K562 (cell line): ENCODE results near the gene PCED1B. TPM values are rescaled to one million over a fixed set of nuclear protein-coding genes. Genes with fewer than 3 reads are reported as not detected.

Experiments
- CBX2 ChIP-seq: fragments of 200-600 bp; sonication (generic); IDR thresholded peaks from one replicate; pipeline ENCODE4 v1.6.1; 2012; ENCODE audit warnings: mild to moderate bottlenecking, low read length, inconsistent platforms; ENCODE audit not compliant: insufficient read depth, poor library complexity, severe bottlenecking
- EP300 ChIP-seq: IDR thresholded peaks from 2 replicates; pipeline ENCODE4 v1.6.1; 2012; ENCODE audit warnings: low read length, improper control_type of control experiment
- ILK ChIP-seq: fragments of 450-650 bp; IDR thresholded peaks from 2 replicates; pipeline ENCODE4 v1.6.1; 2016; ENCODE audit warnings: missing genetic modification characterization, low read depth, mild to moderate bottlenecking, missing compliant biosample characterization, moderate library complexity, borderline replicate concordance
- NFIC ChIP-seq: fragments of 450-650 bp; IDR thresholded peaks from 2 replicates; pipeline ENCODE4 v1.6.1; 2017; ENCODE audit warnings: mild to moderate bottlenecking, inconsistent platforms
- NFYB ChIP-seq: IDR thresholded peaks from 2 replicates; pipeline ENCODE4 v1.6.1; 2011; ENCODE audit warnings: mild to moderate bottlenecking, moderate library complexity; ENCODE audit not compliant: insufficient read length; ENCODE audit errors: extremely low read depth
- PHF20 ChIP-seq: fragments of 450-650 bp; IDR thresholded peaks from 2 replicates; pipeline ENCODE4 v1.6.1; 2018; ENCODE audit not compliant: partially characterized antibody
- POLR2B ChIP-seq: fragments of 450-650 bp; IDR thresholded peaks from 2 replicates; pipeline ENCODE4 v1.6.1; 2018; ENCODE audit warnings: low read depth; ENCODE audit not compliant: partially characterized antibody
- POLR2G ChIP-seq: fragments of 200-400 bp; formaldehyde crosslinking; IDR thresholded peaks from 2 replicates; pipeline ENCODE4 v1.6.1; 2017; ENCODE audit warnings: low read depth, mild to moderate bottlenecking, antibody characterized with exemption, low read length, moderate library complexity
- RBM39 ChIP-seq: fragments of 200-400 bp; formaldehyde crosslinking; optimal IDR thresholded peaks from 2 replicates; pipeline ENCODE3; 2018; ENCODE audit warnings: low read depth, low read length
- TEAD1 ChIP-seq, 2 experiments: fragments of 450-650 bp in 1 of 2; sonication (generic) in 1 of 2; formaldehyde crosslinking; IDR thresholded peaks; 2 replicates each; pipeline versions ENCODE4 v1.4.0 to v1.8.0; 2020 to 2022; ENCODE audit warnings: mild to moderate bottlenecking in 2 of 2, missing genetic modification reagents in 1 of 2
- ZEB2 ChIP-seq: fragments of 450-650 bp; IDR thresholded peaks from 2 replicates; pipeline ENCODE4 v1.6.1; 2016
- ZNF253 ChIP-seq: fragments of 250-450 bp; sonication (Bioruptor Pico); conservative IDR thresholded peaks from 2 replicates; pipeline ENCODE4 v1.6.1; 2021; ENCODE audit warnings: mild to moderate bottlenecking
- ZNF589 ChIP-seq: fragments of 200-800 bp; sonication (Bioruptor generic); IDR thresholded peaks from 2 replicates; pipeline ENCODE4 v1.6.1; 2016; ENCODE audit warnings: low read depth, missing genetic modification characterization, missing compliant biosample characterization
- ZNF75A ChIP-seq: fragments of 450-650 bp; formaldehyde crosslinking; IDR thresholded peaks from 2 replicates; pipeline ENCODE4 v1.4.0; 2020; ENCODE audit warnings: mild to moderate bottlenecking
- ZNF77 ChIP-seq: fragments of 250-450 bp; sonication (Bioruptor Pico); IDR thresholded peaks from 2 replicates; pipeline ENCODE4 v1.5.0; 2020
- polyA plus RNA-seq, 8 experiments: library from polyadenylated mRNA; depleted of rRNA in 4 of 8; stranded (reverse) in 5 of 8; unstranded in 3 of 8; fragments of >200 nt; fragmentation: Nextera tagmentation in 2 of 8; fragmentation: Illumina TruSeq in 1 of 8; extraction: Ambion mirVana in 2 of 8; extraction: Trizol in 1 of 8; gene quantifications; 2 replicates each; pipeline versions ENCODE4 v1.2.1 to v1.2.3, GENCODE V29; 2011 to 2014; ENCODE audit warnings: inconsistent platforms in 1 of 8, missing spikeins in 1 of 8
- total RNA-seq, 7 experiments: library from RNA; depleted of rRNA in 6 of 7; stranded (reverse); fragments of >200 nt in 6 of 7; fragmentation: Illumina TruSeq in 2 of 7; extraction: Trizol in 2 of 7; gene quantifications; 2 replicates each; pipeline versions ENCODE4 v1.2.1 to v1.2.3, GENCODE V29; 2011 to 2021; ENCODE audit warnings: low replicate concordance in 1 of 7
- TF ChIP-seq, protein P1 (sequence below): sonication (generic); formaldehyde crosslinking; IDR thresholded peaks from 2 replicates; pipeline ENCODE4 v1.8.0; 2022; ENCODE audit warnings: mild to moderate bottlenecking, missing genetic modification reagents
- TF ChIP-seq, protein P2 (sequence below): fragments of 450-650 bp; IDR thresholded peaks from 2 replicates; pipeline ENCODE4 v1.7.0; 2016; ENCODE audit warnings: borderline replicate concordance
- TF ChIP-seq, protein P3 (sequence below): fragments of 450-650 bp; IDR thresholded peaks from 2 replicates; pipeline ENCODE4 v1.7.1; 2018; ENCODE audit warnings: mild to moderate bottlenecking, low read depth; ENCODE audit not compliant: partially characterized antibody
- TF ChIP-seq, protein P4 (sequence below): fragments of 250-450 bp; sonication (Bioruptor Pico); IDR thresholded peaks from 2 replicates; pipeline ENCODE4 v1.6.1; 2021; ENCODE audit warnings: mild to moderate bottlenecking

Gene PCED1B
- total and polyA plus RNA-seq, 9 of the 15 experiments (the other 6 are each of a cell fraction or from before 2014, with no cell fraction given) = 1.2 to 9.3 (median 2.5) TPM

DNA sequence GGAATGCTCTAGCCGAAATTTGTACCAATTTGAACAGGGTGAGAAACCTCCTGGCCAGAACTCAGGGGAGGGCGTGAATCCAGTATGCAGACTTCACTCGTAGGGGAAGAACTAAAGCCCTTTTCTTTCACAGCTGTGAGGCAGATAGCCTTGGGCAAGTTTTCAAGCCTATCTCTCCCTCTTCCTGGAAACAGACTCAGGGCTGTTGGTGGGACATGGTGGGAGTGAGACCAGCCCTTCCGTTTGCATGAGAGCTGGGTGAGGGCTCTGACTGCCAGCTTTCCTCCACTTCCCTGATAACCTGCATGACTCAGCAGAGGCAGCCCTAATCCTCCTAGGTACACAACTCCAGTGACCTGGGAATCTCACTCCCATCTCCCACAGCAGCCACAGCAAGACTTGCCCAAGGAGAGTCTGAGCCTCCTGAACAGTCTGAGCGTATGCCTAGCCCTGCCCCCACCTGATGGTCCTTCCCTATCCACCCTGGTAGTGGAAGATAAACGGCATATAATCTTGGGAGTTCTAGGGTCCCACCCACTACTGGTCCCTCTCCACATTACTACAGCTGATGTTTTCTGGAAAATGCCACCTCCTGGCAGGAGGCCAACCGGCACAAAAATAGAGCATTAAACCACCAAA is 170.4 kb downstream of the PCED1B start (continued):
- TF ChIP-seq, protein P1, sequence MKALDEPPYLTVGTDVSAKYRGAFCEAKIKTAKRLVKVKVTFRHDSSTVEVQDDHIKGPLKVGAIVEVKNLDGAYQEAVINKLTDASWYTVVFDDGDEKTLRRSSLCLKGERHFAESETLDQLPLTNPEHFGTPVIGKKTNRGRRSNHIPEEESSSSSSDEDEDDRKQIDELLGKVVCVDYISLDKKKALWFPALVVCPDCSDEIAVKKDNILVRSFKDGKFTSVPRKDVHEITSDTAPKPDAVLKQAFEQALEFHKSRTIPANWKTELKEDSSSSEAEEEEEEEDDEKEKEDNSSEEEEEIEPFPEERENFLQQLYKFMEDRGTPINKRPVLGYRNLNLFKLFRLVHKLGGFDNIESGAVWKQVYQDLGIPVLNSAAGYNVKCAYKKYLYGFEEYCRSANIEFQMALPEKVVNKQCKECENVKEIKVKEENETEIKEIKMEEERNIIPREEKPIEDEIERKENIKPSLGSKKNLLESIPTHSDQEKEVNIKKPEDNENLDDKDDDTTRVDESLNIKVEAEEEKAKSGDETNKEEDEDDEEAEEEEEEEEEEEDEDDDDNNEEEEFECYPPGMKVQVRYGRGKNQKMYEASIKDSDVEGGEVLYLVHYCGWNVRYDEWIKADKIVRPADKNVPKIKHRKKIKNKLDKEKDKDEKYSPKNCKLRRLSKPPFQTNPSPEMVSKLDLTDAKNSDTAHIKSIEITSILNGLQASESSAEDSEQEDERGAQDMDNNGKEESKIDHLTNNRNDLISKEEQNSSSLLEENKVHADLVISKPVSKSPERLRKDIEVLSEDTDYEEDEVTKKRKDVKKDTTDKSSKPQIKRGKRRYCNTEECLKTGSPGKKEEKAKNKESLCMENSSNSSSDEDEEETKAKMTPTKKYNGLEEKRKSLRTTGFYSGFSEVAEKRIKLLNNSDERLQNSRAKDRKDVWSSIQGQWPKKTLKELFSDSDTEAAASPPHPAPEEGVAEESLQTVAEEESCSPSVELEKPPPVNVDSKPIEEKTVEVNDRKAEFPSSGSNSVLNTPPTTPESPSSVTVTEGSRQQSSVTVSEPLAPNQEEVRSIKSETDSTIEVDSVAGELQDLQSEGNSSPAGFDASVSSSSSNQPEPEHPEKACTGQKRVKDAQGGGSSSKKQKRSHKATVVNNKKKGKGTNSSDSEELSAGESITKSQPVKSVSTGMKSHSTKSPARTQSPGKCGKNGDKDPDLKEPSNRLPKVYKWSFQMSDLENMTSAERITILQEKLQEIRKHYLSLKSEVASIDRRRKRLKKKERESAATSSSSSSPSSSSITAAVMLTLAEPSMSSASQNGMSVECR (CRISPR knock-in tag) = no peak
- no peak for TF ChIP-seq ILK (tag)
- TF ChIP-seq ZNF77 (CRISPR knock-in tag) = no peak
- TF ChIP-seq, protein P2, sequence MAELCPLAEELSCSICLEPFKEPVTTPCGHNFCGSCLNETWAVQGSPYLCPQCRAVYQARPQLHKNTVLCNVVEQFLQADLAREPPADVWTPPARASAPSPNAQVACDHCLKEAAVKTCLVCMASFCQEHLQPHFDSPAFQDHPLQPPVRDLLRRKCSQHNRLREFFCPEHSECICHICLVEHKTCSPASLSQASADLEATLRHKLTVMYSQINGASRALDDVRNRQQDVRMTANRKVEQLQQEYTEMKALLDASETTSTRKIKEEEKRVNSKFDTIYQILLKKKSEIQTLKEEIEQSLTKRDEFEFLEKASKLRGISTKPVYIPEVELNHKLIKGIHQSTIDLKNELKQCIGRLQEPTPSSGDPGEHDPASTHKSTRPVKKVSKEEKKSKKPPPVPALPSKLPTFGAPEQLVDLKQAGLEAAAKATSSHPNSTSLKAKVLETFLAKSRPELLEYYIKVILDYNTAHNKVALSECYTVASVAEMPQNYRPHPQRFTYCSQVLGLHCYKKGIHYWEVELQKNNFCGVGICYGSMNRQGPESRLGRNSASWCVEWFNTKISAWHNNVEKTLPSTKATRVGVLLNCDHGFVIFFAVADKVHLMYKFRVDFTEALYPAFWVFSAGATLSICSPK = no peak
- TF ChIP-seq ZNF589 = no peak
- TF ChIP-seq ZNF253 (CRISPR knock-in tag) = no peak
- no peak for TF ChIP-seq POLR2G
- peak; percentile 82; the same call in 1 of the 2 replicates for TF ChIP-seq EP300
- TF ChIP-seq TEAD1 (CRISPR knock-in tag; IDR thresholded peaks at IDR 0.05) = no peak
- no peak for TF ChIP-seq RBM39
- TF ChIP-seq CBX2 = no peak
- no peak for TF ChIP-seq ZNF75A (CRISPR knock-in tag)
- TF ChIP-seq, protein P3, sequence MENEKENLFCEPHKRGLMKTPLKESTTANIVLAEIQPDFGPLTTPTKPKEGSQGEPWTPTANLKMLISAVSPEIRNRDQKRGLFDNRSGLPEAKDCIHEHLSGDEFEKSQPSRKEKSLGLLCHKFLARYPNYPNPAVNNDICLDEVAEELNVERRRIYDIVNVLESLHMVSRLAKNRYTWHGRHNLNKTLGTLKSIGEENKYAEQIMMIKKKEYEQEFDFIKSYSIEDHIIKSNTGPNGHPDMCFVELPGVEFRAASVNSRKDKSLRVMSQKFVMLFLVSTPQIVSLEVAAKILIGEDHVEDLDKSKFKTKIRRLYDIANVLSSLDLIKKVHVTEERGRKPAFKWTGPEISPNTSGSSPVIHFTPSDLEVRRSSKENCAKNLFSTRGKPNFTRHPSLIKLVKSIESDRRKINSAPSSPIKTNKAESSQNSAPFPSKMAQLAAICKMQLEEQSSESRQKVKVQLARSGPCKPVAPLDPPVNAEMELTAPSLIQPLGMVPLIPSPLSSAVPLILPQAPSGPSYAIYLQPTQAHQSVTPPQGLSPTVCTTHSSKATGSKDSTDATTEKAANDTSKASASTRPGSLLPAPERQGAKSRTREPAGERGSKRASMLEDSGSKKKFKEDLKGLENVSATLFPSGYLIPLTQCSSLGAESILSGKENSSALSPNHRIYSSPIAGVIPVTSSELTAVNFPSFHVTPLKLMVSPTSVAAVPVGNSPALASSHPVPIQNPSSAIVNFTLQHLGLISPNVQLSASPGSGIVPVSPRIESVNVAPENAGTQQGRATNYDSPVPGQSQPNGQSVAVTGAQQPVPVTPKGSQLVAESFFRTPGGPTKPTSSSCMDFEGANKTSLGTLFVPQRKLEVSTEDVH = no peak
- TF ChIP-seq PHF20 = no peak
- TF ChIP-seq NFIC = peak; percentile 96
- TF ChIP-seq, protein P4, sequence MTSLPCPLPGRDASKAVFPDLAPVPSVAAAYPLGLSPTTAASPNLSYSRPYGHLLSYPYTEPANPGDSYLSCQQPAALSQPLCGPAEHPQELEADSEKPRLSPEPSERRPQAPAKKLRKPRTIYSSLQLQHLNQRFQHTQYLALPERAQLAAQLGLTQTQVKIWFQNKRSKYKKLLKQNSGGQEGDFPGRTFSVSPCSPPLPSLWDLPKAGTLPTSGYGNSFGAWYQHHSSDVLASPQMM = no peak
- TF ChIP-seq NFYB = no peak
- peak; percentile 30 for TF ChIP-seq POLR2B
- peak; percentile 84 for TF ChIP-seq ZEB2
